COLO668 (cell line): ENCODE data around the gene HLF.

Experiments
- DNase-seq: peaks from one replicate; lab custom pipeline; 2025; ENCODE audit not compliant: unreplicated experiment; lab: John Stamatoyannopoulos, UW

The HLF gene

DNA sequence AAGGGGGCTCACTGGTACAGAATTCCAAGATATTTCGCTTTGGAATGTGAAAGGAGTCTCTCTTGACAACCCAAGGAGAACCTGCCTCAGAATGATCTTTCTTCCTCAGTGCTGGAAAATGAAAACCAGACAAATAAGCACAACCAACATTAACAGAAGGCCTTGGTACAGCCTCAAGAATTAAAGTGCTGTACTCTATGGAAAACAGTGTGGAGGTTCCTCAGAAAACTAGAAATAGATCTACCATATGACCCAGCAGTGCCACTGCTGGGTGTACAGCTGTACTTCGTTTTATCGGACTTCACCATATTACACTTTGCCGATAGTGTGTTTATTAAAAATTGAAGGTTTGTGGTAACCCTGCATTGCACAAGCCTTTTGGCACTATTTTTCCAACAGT is 25.2 kb downstream of the HLF start:
- no peak for DNase-seq

DNA sequence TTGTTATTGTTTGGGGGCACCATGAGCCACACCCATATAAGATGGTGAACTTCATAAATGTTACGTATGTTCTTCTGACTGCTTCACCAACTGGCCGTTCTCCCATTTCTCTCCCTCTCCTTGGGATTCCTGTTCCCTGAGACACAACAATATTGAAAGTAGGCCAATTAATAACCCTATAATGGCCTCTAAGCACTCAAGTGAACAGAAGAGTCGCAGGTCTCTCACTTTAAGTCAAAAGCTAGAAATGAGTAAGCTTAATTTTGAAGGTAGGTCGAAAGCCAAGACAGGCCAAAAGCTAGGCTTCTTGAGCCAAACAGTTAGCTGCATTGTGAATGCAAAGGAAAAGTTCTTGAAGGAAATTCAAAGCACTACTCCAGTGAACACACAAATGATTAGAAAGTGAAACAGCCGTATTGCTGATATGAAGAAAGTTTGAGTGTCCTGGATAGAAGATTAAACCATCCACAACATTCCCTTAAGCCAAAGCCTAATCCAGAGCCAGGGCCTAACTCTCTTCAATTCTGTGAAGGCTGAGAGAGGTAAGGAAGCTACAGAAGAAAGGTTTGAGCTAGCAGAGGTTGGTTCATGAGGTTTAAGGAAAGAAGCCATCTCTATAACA is 25.8 kb downstream of the HLF start:
- no peak for DNase-seq

DNA sequence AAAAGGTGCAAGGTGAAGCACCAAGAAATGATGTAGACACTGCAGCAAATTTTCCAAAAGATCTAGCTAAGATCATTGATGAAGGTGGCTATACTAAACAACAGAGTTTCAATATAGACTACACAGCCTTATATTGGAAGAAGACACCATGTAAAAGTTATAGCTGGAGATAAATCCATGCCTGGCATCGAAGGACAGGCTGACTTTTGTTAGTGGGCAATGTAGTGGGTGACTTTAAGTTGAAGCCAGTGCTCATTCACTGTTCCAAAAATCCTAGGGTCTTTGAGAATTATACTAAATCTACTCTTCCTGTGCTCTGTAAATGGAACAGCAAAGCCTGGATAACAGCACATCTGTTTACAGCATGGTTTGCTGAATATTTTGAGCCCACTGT is 26.4 kb downstream of the HLF start:
- DNase-seq = no peak

DNA sequence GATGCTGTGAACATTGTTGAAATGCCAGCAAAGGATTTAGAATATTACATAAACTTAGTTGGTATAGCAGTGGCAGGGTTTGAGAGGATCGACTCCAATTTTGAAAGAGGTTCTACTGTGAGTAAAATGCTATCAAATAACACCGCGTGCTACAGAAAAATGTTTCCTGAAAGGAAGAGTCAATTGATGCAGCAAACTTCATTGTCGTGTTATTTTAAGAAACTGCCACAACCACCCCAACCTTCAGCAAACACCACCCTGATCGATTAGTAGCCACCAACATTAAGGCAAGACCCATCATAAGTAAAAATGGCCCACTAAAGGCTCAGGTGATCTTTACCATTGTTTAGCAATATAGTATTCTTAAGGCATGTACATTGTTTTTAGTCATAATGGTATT is 27.3 kb downstream of the HLF start:
- DNase-seq = no peak

DNA sequence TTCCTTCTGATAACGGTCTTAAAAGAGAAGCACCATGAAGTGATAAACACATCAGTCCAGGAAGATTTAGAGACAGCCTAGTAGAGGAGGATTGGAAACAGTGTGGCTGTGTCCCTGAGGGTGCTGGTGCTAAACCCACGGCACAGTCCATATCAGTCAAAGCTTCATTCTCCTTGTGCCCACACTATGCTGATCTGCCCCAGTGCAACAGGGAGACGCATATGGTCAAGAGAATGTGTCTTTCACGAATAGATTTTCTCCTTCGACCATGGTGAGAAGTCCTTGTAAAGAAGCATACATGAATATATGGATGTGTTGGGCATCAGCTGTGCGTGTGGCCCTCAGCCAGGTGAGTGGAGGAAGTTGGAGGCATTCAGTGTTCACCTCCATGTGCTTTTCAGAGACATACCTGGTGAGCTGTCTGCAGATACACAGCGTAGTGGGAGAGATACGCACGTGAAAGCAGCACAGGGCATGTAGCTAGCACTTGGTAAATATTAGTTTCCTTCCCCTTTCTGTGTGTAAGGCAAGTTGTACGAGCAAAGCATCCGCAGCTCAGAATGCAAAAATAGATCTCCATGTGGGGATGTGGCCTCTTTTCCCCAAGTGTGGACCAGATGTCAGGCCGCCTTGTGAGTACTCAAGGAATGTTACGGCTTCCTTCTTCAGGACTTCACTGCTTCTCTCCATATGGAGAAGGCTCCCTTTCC is 29.4 kb downstream of the HLF start:
- no peak for DNase-seq

DNA sequence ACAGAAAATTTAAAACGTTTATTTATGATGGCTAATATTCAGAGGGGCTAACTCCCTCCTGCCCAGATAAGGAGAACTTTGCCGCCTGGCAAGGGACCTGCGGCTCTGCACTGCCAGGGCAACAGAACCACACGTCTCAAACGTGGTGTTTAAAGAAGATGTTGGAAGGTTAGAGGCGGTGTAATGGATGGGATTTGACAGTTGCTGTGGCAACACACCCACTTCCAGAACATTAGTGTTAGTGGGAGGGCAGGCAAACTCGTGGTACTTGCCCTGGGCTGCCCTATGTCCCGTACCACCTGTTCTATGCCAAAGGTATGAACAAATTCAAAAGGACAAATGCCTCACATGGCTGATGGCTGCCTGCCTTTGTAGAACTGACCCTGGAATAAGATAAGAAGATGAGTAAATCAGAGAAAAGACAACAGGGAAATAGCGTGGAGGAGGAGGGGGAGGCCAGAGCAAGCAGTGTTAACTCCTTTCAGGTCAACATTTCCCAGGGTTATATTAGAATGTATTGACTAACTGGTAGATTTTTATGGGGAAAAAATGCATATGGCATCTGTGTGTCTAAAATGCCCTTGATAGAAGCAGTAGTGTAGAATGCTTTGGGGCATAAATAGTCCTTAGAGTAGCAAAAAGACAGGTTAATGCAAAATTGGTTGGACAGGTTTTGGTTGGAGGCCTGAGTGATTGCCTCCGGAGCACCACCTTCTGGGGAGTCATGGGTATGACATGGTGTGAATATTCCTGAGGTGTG is 30.8 kb downstream of the HLF start:
- DNase-seq = peak; percentile 20

DNA sequence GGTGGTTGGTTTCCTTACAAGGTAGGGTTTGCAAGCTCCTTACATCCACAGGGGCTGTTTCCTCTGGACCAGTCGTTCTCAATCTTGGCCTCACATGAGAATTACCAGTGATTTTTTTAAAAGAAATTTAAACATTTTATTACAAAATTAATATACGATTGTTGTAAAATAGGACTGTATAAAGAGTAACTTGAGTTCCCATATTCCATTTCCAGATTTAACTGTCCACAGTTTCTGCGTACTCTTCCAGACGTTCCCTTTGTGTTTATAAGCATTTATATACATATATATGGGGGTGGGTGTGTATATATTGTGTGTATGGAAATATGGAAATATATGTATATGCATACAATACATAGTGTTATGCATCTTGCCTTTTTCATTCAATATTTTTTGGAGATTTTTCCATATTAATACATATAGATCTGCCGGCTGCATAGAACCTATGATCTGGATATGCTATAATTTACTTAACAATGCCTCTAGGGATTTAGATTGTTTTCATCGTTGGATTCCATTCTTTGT is 31.5 kb downstream of the HLF start:
- DNase-seq = no peak

DNA sequence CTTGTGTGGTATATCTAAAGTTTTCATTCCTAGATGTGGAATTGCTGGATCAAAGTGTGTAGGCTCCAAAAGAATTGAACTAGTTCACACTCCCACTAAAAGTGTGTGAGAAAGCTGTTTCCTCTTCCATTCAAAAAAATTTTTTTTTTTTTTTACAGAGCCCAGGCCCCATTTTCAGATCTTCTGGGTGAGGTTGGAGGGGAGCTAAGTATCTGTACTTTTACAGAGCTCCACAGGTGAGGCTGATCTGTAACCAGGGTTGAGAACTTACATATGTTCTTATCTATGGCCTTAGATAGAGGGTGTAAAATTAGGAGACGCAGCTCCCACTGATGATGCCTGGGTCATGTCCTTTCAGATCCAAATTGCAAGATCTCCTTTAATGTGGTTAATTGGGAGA is 31.9 kb downstream of the HLF start:
- DNase-seq = no peak

DNA sequence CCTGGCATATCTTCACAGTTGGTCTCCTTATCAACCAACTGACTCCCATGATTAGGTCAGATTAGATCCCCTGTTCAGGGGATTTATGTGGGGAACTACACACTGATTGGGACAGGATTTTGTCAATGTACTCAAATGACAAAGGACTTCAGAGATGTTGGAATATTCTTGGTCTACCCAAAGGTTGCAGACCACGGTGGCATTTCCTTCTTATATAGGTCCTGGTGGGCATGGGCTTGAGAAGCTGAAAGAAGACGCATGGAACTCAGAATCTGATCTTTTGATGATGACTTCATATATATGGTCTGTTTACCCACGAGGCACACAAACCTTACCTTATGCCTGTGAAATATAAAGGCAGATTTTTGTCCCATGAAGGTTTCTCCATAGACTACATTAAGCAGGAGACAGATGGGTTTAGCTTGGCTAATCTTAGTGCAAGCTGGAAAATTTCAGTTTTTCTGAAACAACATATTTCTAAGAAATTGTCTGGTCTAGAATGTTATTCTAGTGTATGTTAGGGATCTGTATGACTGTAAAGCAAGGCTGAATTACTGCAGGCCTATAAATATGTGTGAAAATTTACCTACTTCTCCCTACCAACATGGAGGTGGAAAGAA is 33.5 kb downstream of the HLF start:
- DNase-seq = no peak

DNA sequence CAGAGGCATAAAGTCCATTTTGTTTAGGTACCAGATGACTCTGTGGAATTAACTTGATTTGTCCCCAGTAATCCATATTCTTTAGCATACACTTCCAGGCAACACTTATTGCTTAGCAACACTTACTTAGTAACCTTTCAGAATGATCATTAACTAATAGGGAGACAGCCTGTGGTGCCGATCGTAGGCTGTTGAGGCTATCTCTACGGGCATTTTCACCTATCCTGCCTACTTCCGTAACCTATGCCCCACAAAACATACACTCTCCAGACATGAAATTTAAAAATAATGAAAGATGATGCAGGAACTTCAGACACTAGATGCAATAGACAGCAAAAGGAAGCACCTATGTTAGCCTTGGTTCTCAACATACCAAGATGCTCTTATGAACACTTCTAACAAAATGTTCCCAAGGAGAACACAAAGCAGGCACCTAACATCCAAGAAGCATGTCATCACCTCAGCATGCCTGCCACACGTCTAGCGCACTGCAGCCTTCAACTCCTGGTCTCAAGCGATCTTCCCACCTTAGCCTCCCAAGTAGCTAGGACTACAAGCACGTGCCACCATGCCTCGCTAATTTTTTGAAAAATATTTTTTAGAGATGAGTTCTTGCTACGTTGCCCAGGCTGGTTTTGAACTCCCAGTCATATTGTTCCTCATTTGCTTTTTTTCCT is 34.5 kb downstream of the HLF start:
- no peak for DNase-seq

DNA sequence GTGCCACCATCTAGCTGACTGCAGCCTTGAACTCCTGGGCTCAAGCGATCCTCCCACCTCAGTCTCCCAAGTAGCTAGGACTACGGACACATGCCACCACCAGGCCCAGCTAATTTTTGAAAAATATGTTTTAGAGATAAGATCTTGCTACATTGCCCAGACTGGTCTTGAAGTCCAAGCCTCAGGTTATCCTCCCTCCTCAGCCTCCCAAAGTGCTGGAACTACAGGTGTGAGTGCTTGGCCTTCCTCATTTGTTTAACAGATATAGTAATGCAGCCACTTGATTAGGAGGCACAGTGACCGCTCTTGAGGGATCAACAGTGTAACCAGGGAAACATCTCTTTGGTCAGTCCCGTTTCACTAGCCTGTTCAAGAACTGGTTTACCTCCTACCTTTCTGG is 35.1 kb downstream of the HLF start:
- DNase-seq = no peak

DNA sequence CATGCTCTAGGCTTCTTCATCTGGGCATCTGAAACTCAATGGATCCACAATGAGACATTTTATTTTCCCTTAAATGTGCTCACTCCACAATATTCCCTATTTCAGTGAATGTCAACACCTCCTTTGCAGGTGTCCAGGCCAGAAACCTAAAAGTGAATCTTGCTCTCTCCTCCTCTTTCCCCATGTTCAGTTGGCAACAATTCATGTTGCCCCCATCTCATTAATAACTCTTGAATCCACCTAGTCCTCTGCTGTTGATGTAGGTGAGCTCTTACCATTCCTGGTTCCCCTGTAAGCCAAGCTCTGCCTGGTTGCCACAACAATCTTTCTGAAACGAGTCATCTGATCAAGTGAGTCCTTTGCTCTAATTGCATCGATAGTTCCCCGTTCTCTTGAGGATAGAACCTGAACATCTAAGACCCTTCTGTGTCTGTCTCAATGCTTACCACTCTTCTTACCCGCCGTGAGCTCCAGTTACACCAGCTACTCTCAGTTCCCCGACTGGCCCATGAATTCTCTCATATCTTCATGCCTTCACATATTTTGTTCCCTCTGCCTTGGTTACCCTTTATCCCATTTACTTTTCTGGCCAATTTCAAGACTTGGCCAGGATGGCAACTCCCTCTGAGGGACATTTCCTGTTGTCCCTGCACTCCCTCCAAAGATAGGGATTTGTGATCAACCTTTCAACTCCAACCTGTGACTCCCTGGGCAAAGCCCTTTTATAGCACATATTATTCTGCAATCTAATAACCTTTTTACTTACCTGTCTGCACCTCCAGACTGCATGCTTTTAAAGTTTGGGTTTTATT is 35.9 kb downstream of the HLF start:
- DNase-seq = no peak

DNA sequence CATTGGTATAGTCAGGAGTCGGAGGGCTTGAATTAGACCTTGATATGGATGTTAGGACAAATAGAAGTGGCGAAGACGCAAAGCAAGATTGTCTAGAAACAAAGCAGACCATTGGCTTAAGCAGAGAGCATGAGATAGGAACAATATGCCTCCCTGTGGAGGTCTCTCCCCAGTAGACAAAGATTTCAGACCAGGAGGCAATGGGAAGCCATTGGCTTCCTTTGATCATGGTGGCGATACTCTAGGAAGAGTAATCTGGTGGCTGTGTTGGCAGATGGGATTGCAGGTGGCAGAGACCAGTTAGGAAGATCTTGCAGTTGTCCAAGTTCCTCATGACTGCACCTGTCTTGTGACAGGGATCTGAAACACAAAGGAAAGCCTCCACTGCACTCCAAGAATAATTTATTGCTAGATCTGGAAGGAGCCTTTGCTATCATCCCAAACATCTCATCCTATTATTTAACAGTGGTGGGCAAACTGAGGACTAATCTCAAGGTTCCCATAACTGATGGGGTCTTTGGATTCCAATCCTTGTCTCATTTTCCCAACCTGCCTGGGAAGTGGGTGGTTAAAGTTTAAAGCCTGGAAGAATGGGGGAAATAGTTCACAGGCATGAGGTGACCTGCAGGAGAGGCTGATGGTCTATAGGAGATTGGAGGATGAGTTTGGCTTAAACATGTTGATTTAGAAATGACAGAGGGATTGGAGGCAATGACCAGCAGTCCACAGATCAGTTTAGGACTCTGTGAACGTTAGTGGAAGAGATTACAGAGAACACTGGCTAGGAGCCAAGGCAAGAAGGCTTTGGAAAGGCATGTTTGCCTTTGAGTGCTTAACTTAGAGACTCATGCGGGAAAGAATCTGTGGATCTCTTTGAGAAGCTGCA is 37.0 kb downstream of the HLF start:
- no peak for DNase-seq

DNA sequence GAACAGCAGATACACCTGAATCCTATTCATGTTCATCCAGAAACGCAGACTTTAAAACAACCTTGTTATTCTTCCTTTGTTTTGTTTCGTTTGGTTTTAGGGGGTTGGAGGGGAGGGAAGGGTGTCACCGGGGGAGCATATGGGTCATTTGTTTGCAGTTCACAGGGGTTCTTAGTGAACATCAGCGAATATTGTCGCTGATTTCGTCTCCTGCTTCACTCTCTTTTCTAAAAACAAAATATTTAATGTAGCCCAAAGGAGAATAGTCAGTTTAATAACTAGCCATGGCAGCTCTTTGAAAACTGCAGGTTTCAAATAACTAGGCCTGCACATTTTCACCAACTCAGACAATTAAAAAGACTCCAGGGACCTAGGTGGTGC is 37.6 kb downstream of the HLF start:
- DNase-seq = no peak

DNA sequence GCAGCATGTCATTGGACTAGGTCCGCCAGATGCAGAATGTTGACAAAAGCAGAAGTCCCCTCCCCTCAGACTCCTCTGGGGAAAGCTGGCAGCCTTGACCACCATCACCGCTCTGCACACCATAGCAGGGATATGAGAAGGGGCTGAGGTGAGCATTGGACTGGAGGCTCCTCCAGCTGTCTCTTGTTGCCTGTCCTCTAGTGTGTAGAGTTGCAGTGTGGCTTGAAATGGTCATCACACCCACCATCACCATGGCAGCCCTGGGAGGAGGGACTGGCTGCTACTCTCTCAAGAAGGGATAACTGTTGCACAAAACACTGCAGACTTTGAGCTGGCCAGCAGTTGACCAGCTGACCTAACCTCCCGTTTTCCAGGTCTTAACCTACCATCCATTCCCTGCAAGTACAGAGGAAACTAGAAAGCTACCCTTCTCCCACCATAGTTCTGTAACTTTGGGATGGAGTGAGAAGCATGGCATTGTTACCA is 38.3 kb downstream of the HLF start:
- DNase-seq = no peak

DNA sequence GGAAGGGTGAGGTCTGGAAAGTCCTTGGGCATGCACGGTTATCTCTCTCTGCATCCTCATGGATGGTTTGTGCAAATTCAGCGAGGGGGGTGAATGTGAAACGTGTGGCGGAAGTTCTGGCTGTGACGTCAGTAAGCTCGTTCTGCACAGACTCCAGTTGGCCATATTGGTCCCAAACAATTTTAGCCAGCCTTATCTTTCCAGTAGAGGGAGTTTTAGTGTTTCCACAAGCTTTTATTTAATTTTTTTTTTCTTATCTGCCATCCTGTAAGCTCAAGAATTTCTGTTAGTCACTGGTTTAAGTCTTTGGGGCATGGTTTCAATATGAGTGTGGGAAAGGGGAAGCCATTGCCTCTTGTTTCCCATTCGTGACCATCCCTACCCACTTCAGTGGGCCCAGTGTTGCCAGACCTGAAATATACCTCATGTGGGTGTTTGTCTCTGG is 39.0 kb downstream of the HLF start:
- no peak for DNase-seq

DNA sequence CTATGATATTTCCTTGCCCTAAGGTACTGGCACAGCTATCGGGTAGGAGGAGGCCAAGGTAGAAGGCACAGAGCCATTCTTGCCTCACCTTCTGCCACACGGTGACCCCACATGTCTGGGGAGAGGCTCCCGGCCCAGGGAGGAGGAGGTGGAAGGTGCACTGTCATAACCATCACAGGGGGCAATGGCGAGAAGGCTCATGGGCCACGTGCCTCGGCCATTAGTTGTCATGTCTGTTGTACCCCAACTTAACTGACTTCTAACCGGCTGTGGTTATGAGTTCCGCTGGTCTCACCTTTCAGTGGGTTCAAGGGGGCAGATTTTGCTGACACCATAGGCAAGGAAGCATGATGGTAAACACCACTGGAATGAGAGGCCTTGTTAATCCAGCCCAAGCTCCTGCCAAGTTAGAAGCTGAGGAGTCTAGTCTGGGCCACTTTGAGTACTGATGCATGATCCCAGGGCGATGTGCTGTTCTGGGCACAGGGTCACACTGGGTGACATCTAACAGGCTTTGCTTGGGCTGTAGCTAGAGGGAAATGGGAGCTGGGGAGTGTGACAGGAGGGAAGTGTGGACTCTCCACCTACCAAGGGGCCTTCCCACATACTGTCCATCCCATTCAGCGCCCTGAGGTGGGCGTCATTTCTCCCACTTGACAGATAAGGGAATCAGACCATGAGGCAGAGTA is 39.6 kb downstream of the HLF start:
- DNase-seq = no peak

DNA sequence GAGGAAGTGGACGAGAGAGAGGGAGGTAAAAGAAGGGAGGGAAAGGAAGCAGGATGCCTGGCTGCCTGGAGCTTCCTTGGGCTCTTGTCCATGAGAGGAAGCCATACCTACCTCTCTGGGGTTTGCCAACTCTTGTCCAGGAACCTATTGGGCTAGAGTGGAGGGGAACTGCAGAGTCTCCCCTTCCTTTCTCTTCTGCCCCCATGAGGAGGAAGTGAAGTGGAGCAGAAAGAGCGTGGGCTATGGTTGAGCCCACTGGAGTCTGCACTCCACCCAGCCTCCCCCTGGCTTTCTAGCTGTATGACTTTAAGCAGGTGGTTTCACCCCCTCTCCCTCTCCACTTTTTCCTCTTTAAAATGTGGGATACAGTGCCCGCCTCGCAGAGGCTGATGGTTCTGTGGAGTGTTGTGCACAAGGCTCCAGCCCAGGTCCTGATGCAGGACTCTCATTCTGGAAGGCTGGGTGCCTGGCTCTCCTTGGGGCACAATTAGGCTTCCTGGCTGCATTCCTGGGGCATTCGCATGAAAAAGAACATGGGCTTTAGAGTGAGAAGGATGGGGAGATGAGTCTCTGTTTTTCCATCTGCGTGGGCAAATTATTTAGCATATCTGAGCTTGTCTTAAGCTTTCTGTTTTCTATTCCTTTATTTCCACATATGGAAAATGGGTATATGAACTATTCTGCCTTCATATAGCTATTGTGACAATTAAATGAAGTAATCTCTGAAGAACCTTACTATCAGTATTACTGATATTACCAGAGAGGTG is 40.7 kb downstream of the HLF start:
- no peak for DNase-seq
